NCI-H1105 (cell line): ENCODE results near the gene XAGE1B.
"Not testable (repeated sequence)": the region's sequence is repeated elsewhere in the genome, so short reads cannot be mapped to it uniquely, and the experiment has no call there.

Source experiments
- DNase-seq: peaks from one replicate; lab custom pipeline; 2025; lab: John Stamatoyannopoulos, UW

The XAGE1B gene

DNA sequence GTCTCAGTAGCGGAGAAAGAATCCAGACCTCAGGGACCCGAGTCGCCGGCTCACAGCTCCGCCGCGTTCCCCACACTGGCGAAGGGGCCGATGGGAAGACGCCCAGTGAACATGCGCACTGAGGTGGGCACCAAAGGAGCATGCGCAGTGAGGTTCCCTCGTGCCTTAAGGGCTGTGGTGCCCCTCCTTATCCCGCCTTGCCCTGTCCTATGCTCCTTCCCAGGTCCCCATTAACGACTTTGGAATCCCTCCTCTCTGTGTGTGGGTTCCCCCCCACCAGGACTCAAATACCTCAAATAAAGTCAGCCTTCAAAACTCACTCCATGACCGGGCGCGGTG, at the start of gene XAGE1B:
XAGE1B (minus strand) TSS at position 77 of the 339 bp plus-strand sequence. CDS start 1,536 bp downstream, outside the sequence.
- DNase-seq = not testable (repeated sequence)

- DNase-seq = no peak
Observed at GRCh38 chrX:52563105-52563504, 46.2 kb upstream of the XAGE1B start.

GRCh38 chrX:52558140-52558539, 41.3 kb upstream of the XAGE1B start:
- no peak for DNase-seq

- DNase-seq = no peak
Observed at GRCh38 chrX:52556741-52557140, 39.9 kb upstream of the XAGE1B start.

DNA sequence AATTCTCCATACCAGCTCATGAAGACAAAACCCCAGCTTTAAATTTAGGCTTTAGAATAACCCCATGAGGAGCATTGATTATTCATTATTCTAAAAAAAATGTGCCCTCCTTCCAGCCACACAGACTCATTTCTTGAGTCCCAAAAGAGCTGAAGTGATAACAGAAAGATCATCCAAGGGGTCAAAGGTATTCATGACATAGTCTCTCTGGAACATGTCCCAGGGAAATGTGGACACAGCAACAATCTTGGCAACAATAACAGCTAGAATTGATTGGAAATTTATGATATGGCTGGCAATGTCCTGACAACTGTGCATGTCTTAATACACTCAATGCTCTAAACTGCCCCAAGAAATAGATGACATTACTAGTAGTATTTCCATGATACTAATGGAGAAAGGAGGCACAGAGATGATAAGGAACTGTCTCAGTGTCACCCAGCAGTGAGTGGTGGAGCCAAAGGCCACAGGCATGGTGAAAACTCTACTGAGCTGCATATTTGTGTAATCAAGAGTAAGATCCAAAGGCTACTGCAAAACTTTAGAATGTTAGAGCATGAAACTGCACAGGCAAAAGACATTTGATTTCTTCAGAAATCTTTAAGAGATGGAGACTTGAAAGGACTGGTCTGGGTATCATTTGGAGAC, 37.3 kb upstream of the XAGE1B start:
- DNase-seq = no peak

GRCh38 chrX:52548769-52549168, 31.9 kb upstream of the XAGE1B start:
- not testable (repeated sequence) for DNase-seq

GRCh38 chrX:52544147-52544840, 27.4 kb upstream of the XAGE1B start:
- no peak for DNase-seq

DNA sequence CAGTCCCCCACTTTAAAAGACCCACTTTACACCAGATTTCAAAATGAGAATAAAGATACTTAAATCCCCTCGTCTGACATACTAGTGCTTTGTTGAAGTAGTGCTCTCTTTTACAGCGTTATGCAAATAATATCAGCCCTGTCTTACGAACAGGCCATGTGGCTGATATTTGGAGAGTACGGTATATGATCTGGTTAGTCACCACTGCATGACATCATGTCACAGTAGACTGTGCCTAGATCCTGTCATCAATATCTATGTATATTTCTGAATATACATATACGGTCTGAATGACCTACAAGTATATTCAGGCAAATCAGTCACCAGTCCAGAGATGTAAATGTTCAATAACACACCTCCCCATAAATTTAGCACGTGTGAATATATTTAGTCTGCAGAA, 25.4 kb upstream of the XAGE1B start:
- no peak for DNase-seq

- not testable (repeated sequence) for DNase-seq
Observed at GRCh38 chrX:52541051-52541450, 24.2 kb upstream of the XAGE1B start.

DNA sequence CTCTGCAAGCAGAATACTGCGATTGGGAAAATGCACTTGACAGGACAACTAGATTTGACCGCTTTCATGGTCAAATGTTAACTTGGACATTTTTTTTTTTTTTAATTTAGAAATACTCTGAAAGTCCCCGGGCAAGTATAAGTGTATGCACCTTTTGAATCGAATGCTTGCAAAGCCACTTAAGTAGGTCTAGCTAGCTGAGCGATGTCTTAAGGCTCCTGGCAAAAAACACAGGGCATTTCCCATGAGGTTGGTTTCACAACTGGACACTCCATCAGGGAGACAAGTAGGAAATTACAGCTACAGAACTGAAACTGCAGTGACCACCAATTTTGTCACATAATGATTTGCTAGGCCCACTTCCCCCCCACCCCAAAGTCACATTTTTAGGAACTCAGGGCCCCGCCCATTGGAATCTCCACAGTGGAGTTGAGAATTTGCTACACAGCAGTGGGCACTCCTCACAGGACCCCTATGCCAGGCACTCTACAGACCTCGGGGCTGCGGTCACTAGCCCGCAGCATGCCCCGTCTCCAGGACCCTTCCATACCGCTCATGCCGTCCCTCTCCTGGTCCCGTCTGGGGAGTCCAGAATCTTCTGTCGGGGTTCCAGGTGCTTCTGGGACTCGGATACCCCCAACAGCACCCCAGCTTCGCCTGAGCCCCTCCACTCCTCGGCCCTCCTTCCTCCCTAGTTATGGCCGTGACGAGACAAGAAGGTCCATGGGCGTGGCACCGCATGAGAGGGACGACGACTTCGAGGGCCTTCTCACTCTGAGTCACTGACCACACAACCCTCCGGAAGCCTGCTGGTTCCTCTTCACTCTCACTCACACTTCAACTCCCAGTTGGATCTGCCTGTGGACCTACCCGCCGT, 515 bp downstream of the XAGE1B start:
- DNase-seq = not testable (repeated sequence)

DNA sequence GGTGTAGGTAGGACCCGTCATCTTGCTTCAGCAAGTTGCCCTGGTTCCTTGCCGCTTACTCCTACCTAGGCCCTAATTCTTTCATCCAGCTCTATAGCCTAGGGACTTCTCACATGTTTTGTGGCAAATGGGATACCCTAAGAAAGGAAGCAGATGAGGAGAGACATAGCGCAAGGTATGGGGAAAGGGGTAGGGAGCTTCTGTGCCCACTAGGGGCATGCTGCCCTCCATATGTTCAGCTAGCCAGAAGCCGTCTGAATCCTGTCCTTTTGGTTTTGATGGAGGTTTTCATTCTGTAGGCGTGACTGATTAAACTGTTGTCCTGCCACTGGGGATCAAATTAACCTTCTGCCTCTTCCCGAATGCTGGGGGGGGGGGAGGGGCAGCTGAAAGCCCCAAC, 5.7 kb downstream of the XAGE1B start:
- DNase-seq = not testable (repeated sequence)

DNA sequence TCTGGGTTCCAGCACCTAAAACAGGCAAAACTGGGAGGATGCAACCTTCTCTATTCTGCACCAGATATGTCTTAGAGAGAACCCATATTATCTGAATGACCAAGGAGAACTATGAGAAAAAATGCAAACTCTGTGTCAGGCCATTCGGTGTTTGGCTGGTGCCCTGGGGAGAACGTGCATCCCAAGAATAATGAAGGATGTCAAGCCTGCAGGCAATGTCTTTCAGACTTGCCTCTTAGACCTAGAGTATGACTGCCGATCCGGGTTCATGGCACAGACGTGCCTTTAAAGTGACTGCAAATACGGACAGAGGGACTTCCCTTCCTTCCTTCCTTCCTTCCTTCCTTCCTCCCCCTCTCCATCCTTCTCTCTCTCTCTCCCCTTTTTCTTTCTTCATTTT, 6.9 kb downstream of the XAGE1B start:
- DNase-seq = no peak

GRCh38 chrX:52507331-52507730, 9.5 kb downstream of the XAGE1B start:
- no peak for DNase-seq

GRCh38 chrX:52504551-52504950, 12.3 kb downstream of the XAGE1B start:
- DNase-seq = no peak

- not testable (repeated sequence) for DNase-seq
Observed at GRCh38 chrX:52501362-52501761, 15.5 kb downstream of the XAGE1B start.

DNA sequence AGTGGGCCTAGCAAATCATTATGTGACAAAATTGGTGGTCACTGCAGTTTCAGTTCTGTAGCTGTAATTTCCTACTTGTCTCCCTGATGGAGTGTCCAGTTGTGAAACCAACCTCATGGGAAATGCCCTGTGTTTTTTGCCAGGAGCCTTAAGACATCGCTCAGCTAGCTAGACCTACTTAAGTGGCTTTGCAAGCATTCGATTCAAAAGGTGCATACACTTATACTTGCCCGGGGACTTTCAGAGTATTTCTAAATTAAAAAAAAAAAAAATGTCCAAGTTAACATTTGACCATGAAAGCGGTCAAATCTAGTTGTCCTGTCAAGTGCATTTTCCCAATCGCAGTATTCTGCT, 20.5 kb downstream of the XAGE1B start:
- DNase-seq = not testable (repeated sequence)

DNA sequence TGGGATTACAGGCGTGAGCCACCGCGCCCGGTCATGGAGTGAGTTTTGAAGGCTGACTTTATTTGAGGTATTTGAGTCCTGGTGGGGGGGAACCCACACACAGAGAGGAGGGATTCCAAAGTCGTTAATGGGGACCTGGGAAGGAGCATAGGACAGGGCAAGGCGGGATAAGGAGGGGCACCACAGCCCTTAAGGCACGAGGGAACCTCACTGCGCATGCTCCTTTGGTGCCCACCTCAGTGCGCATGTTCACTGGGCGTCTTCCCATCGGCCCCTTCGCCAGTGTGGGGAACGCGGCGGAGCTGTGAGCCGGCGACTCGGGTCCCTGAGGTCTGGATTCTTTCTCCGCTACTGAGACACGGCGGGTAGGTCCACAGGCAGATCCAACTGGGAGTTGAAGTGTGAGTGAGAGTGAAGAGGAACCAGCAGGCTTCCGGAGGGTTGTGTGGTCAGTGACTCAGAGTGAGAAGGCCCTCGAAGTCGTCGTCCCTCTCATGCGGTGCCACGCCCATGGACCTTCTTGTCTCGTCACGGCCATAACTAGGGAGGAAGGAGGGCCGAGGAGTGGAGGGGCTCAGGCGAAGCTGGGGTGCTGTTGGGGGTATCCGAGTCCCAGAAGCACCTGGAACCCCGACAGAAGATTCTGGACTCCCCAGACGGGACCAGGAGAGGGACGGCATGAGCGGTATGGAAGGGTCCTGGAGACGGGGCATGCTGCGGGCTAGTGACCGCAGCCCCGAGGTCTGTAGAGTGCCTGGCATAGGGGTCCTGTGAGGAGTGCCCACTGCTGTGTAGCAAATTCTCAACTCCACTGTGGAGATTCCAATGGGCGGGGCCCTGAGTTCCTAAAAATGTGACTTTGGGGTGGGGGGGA, 21.1 kb downstream of the XAGE1B start, which contains the start of gene XAGE1A:
XAGE1A (plus strand) TSS at position 264 of the 874 bp plus-strand sequence. CDS start 1,554 bp downstream, outside the sequence.
- not testable (repeated sequence) for DNase-seq

GRCh38 chrX:52471301-52471700, 45.6 kb downstream of the XAGE1B start:
- not testable (repeated sequence) for DNase-seq
